ENCODE measurements around the gene CDH12.

GRCh38 chr5:22554475-22554874 is 298.7 kb downstream of the CDH12 start:
- no peak for TF ChIP-seq FOXM1 (IDR thresholded peaks at IDR 0.05; ENCODE audit: low read depth, low read length)
- no peak for TF ChIP-seq HDAC2 (IDR thresholded peaks at IDR 0.05)
- no peak for TF ChIP-seq DPF2 (IDR thresholded peaks at IDR 0.05)
- no peak for TF ChIP-seq EP300 (IDR thresholded peaks at IDR 0.05; ENCODE audit: borderline replicate concordance in 1 of 2, control insufficient read depth in 1 of 2, low read depth in 2 of 2, low read length in 2 of 2)

Data from GM12878 (cell line).